ENCODE measurements around the gene DTD1.
A peak's percentile ranks its signal among the peaks of the same experiment; 100 is the strongest.

Gene DTD1

GRCh38 chr20:18715564-18715963 is 127.7 kb downstream of the DTD1 start:
- no peak for DNase-seq

GRCh38 chr20:18717062-18717461 is 129.2 kb downstream of the DTD1 start:
- DNase-seq = no peak

- DNase-seq = no peak
Observed at GRCh38 chr20:18718129-18718528, 130.3 kb downstream of the DTD1 start.

- no peak for DNase-seq
Observed at GRCh38 chr20:18719426-18719825, 131.6 kb downstream of the DTD1 start.

- no peak for DNase-seq
Observed at GRCh38 chr20:18721551-18722115, 133.8 kb downstream of the DTD1 start.

- no peak for DNase-seq
Observed at GRCh38 chr20:18722371-18722770, 134.5 kb downstream of the DTD1 start.

GRCh38 chr20:18724077-18724476 is 136.2 kb downstream of the DTD1 start:
- DNase-seq = no peak

- no peak for DNase-seq
Observed at GRCh38 chr20:18724788-18725464, 137.1 kb downstream of the DTD1 start.

- DNase-seq = no peak
Observed at GRCh38 chr20:18727032-18727508, 139.2 kb downstream of the DTD1 start.

- peak; percentile 19 for DNase-seq
Observed at GRCh38 chr20:18728165-18728869, 140.5 kb downstream of the DTD1 start.

- DNase-seq = no peak
Observed at GRCh38 chr20:18728870-18729224, 141.0 kb downstream of the DTD1 start.

GRCh38 chr20:18729231-18729825 is 141.5 kb downstream of the DTD1 start:
- DNase-seq = no peak

GRCh38 chr20:18731940-18732339 is 144.1 kb downstream of the DTD1 start:
- no peak for DNase-seq

- no peak for DNase-seq
Observed at GRCh38 chr20:18734525-18735189, 146.8 kb downstream of the DTD1 start.

GRCh38 chr20:18737140-18737539 is 149.3 kb downstream of the DTD1 start:
- no peak for DNase-seq

GRCh38 chr20:18738055-18738454 is 150.2 kb downstream of the DTD1 start:
- no peak for DNase-seq

- no peak for DNase-seq
Observed at GRCh38 chr20:18738888-18739287, 151.0 kb downstream of the DTD1 start.

GRCh38 chr20:18739751-18740166 is 151.9 kb downstream of the DTD1 start:
- DNase-seq = peak; percentile 22

- DNase-seq = no peak
Observed at GRCh38 chr20:18740726-18741125, 152.9 kb downstream of the DTD1 start.

- DNase-seq = no peak
Observed at GRCh38 chr20:18742841-18743240, 155.0 kb downstream of the DTD1 start.

- no peak for DNase-seq
Observed at GRCh38 chr20:18743665-18744440, 156.0 kb downstream of the DTD1 start.

- DNase-seq = no peak
Observed at GRCh38 chr20:18747090-18747489, 159.2 kb downstream of the DTD1 start.

Measured in NCI-H1694 (cell line).